K562 (cell line): ENCODE data around the gene MTMR3. TPM values are rescaled to one million over a fixed set of nuclear protein-coding genes. Genes with fewer than 3 reads are reported as not detected.

ENCODE experiments used
- ATAC-seq: fragments of 200-7000 bp; cut with Tn5 transposase; 3 replicates; pipeline ENCODE4 v1.9.1; 2020; ENCODE audit warnings: moderate library complexity
- BruUV-seq: library from RNA; stranded (reverse); fragments of 400-500 nt; replicated peaks from 2 replicates; lab custom pipeline; 2021; lab: Mats Ljungman, UMichigan
- CTCF ChIA-PET: fragments of 300-600 bp; formaldehyde crosslinking; extraction: SDS; loops from one replicate; lab custom pipeline; 2021; ENCODE audit warnings: low intra/inter-chr PET ratio; lab: Yijun Ruan, JAX
- POLR2A ChIA-PET: fragments of 300-600, 350-650 bp; sonication (Branson Sonifier 250); formaldehyde crosslinking; extraction: SDS; loops from one replicate; lab custom pipeline; 2021; ENCODE audit warnings: antibody characterized with exemption, inconsistent platforms; lab: Yijun Ruan, JAX
- DNase-seq, 4 experiments: peaks; one replicate each; pipeline versions ENCODE4 v3.0.0 to v3.0.0-alpha.2; 2011 to 2018; ENCODE audit warnings: low spot score in 3 of 4, mixed read lengths in 3 of 4; ENCODE audit errors: extremely low read depth in 1 of 4
- FAIRE-seq: peaks from 2 replicates; lab custom pipeline; 2011; peaks lifted over from hg19 to GRCh38; lab: Jason Lieb, UNC
- H2AFZ ChIP-seq: 2 replicates; pipeline ENCODE4 v1.6.0; 2011; ENCODE audit warnings: low read depth, low read length, control low read depth, inconsistent platforms
- H3K27ac ChIP-seq: fragments of 200-600 bp; 3 replicates; pipeline ENCODE4 v1.8.0; 2011; ENCODE audit warnings: low read depth, mild to moderate bottlenecking, control low read depth, inconsistent platforms, low read length, moderate library complexity, mixed read lengths; ENCODE audit errors: extremely low read depth
- H3K27me3 ChIP-seq, 2 experiments: fragments of 300-600 bp in 1 of 2; 2 replicates in 1 of 2; 3 replicates in 1 of 2; pipeline versions ENCODE4 v1.6.0 to v1.8.0; 2011; ENCODE audit warnings: inconsistent platforms in 2 of 2, low read length in 2 of 2, mild to moderate bottlenecking in 1 of 2, mixed read lengths in 1 of 2, moderate library complexity in 1 of 2; ENCODE audit not compliant: control insufficient read depth in 2 of 2, insufficient read depth in 2 of 2
- H3K36me3 ChIP-seq: fragments of 300-600 bp; 3 replicates; pipeline ENCODE4 v1.8.0; 2011; ENCODE audit warnings: mild to moderate bottlenecking, low read length, inconsistent platforms; ENCODE audit not compliant: control insufficient read depth, insufficient read depth
- H3K4me1 ChIP-seq, 2 experiments: fragments of 200-600 bp in 1 of 2; replicated peaks in 1 of 2; 2 replicates in 1 of 2; 3 replicates in 1 of 2; pipeline versions ENCODE4 v1.5.1 to v1.8.0; 2011; ENCODE audit warnings: inconsistent platforms in 2 of 2, low read length in 2 of 2, mild to moderate bottlenecking in 1 of 2, mixed read lengths in 1 of 2, moderate library complexity in 1 of 2; ENCODE audit not compliant: control insufficient read depth in 2 of 2, insufficient read depth in 2 of 2
- H3K4me2 ChIP-seq: 2 replicates; pipeline ENCODE4 v1.6.1; 2011; ENCODE audit warnings: low read length, control low read depth, inconsistent platforms, mixed read lengths; ENCODE audit not compliant: insufficient read depth
- H3K4me3 ChIP-seq: fragments of 200-600 bp; sonication (generic), shearing (Covaris generic); 2 replicates; pipeline ENCODE4 v1.5.1; 2016; ENCODE audit warnings: control low read depth, inconsistent platforms
- H3K79me2 ChIP-seq: fragments of 200-600 bp; 3 replicates; pipeline ENCODE4 v1.8.0; 2011; ENCODE audit warnings: low read length, inconsistent platforms; ENCODE audit not compliant: control insufficient read depth, insufficient read depth
- H3K9ac ChIP-seq, 2 experiments: 2 replicates each; pipeline versions ENCODE4 v1.6.0 to v1.6.1; 2011; ENCODE audit warnings: low read depth in 2 of 2, low read length in 2 of 2, control low read depth in 1 of 2, inconsistent platforms in 1 of 2, mild to moderate bottlenecking in 1 of 2, mixed read lengths in 1 of 2; ENCODE audit not compliant: insufficient read depth in 1 of 2
- H3K9me1 ChIP-seq: one replicate; pipeline ENCODE4 v1.6.0; 2011; ENCODE audit warnings: inconsistent platforms, mild to moderate bottlenecking, low read length, moderate library complexity; ENCODE audit not compliant: control insufficient read depth, insufficient read depth
- H3K9me3 ChIP-seq: replicated peaks from 2 replicates; pipeline ENCODE4 v1.5.1; 2011; ENCODE audit warnings: low read depth, low read length, inconsistent platforms; ENCODE audit not compliant: control insufficient read depth, insufficient read depth
- H4K20me1 ChIP-seq: replicated peaks from 2 replicates; pipeline ENCODE4 v1.6.1; 2011; ENCODE audit warnings: low read length, inconsistent platforms, mixed read lengths; ENCODE audit not compliant: control insufficient read depth, insufficient read depth
- DPF2 ChIP-seq: fragments of 450-650 bp; IDR thresholded peaks from 2 replicates; pipeline ENCODE4 v1.6.1; 2016
- E4F1 ChIP-seq: fragments of 250-450 bp; sonication (Bioruptor Pico); IDR thresholded peaks from 2 replicates; pipeline ENCODE4 v1.5.0; 2021; ENCODE audit warnings: mild to moderate bottlenecking, borderline replicate concordance
- MTF1 ChIP-seq: fragments of 250-450 bp; sonication (Bioruptor Pico); IDR thresholded peaks from 2 replicates; pipeline ENCODE4 v1.9.0; 2021; ENCODE audit warnings: moderate library complexity, mild to moderate bottlenecking, inconsistent platforms, borderline replicate concordance
- NCOA6 ChIP-seq: fragments of 450-650 bp; IDR thresholded peaks from 2 replicates; pipeline ENCODE4 v1.6.1; 2017; ENCODE audit warnings: mild to moderate bottlenecking
- SMC3 ChIP-seq: conservative IDR thresholded peaks from 2 replicates; pipeline ENCODE4 v1.6.1; 2011; ENCODE audit warnings: low read depth, low read length, improper control_type of control experiment; ENCODE audit not compliant: insufficient read depth
- TEAD2 ChIP-seq: fragments of 450-650 bp; IDR thresholded peaks from 2 replicates; pipeline ENCODE4 v1.6.1; 2016; ENCODE audit warnings: missing genetic modification characterization, control low read depth, missing compliant biosample characterization
- TSHZ1 ChIP-seq: fragments of 250-450 bp; sonication (Bioruptor Pico); IDR thresholded peaks from 2 replicates; pipeline ENCODE4 v1.4.0; 2020; ENCODE audit warnings: mild to moderate bottlenecking, moderate library complexity
- ZBTB49 ChIP-seq: sonication (generic); formaldehyde crosslinking; IDR thresholded peaks from 2 replicates; pipeline ENCODE4 v1.8.0; 2022; ENCODE audit warnings: missing genetic modification reagents, mild to moderate bottlenecking, borderline replicate concordance
- ZBTB8A ChIP-seq: fragments of 450-650 bp; IDR thresholded peaks from 2 replicates; pipeline ENCODE4 v1.6.1; 2018; ENCODE audit warnings: mild to moderate bottlenecking, moderate library complexity; ENCODE audit not compliant: partially characterized antibody
- ZNF12 ChIP-seq: sonication (generic); formaldehyde crosslinking; IDR thresholded peaks from 2 replicates; pipeline ENCODE4 v1.4.0; 2020; ENCODE audit warnings: mild to moderate bottlenecking, missing genetic modification reagents
- ZNF175 ChIP-seq: fragments of 200-800 bp; sonication (Bioruptor generic); IDR thresholded peaks from 2 replicates; pipeline ENCODE4 v1.6.1; 2016; ENCODE audit warnings: low read depth, mild to moderate bottlenecking, missing genetic modification characterization, missing compliant biosample characterization
- WGBS: fragments of 100-300 bp; shearing (Covaris generic); methylation state at CpG from one replicate; pipeline ENCODE4 v1.1.6; 2016; ENCODE audit warnings: low coverage, mixed read lengths; ENCODE audit not compliant: insufficient coverage; ENCODE audit errors: missing lambda C conversion rate; 5-methylcytosine and 5-hydroxymethylcytosine counted together
- in situ Hi-C: fragments of 300-500 bp; cut with MboI; formaldehyde crosslinking; loops from 4 replicates; pipeline ENCODE4 v1.15.0; 2018; ENCODE audit warnings: inconsistent platforms, mixed read lengths
- intact Hi-C: fragments of 100-400 bp; cut with micrococcal nuclease; formaldehyde crosslinking; loops from 2 replicates; pipeline ENCODE4 v1.14.2; 2022
- polyA plus RNA-seq, 8 experiments: library from polyadenylated mRNA; depleted of rRNA in 4 of 8; stranded (reverse) in 5 of 8; unstranded in 3 of 8; fragments of >200 nt; fragmentation: Nextera tagmentation in 2 of 8; fragmentation: Illumina TruSeq in 1 of 8; extraction: Ambion mirVana in 2 of 8; extraction: Trizol in 1 of 8; gene quantifications; 2 replicates each; pipeline versions ENCODE4 v1.2.1 to v1.2.3, GENCODE V29; 2011 to 2014; ENCODE audit warnings: inconsistent platforms in 1 of 8, missing spikeins in 1 of 8
- total RNA-seq, 7 experiments: library from RNA; depleted of rRNA in 6 of 7; stranded (reverse); fragments of >200 nt in 6 of 7; fragmentation: Illumina TruSeq in 2 of 7; extraction: Trizol in 2 of 7; gene quantifications; 2 replicates each; pipeline versions ENCODE4 v1.2.1 to v1.2.3, GENCODE V29; 2011 to 2021; ENCODE audit warnings: low replicate concordance in 1 of 7

The MTMR3 gene
- total and polyA plus RNA-seq, 9 of the 15 experiments (the other 6 are each of a cell fraction or from before 2014, with no cell fraction given): 1.6 to 13.7 (median 7.9) TPM

DNA sequence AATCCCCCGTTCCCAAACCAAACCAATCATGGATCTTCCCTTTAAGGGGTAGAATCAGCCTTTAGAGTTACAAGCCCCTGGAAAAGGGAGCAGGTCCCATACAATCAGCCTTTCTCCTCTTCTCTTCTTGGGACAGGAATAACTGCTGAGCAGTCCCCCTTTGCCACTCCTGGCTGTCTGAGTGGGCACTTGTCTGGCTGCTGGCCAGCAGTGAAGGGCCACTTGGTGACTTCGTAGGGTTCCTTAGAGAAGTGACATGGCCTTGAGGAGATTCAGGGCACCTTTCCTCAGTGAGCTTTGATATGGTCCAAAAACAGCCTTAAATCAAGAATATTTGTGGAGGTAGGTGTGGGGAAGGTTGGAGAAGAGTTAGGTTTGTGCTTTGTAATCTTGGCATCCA lies 143.8 kb downstream of the MTMR3 start (continued):
- TF ChIP-seq E4F1: no peak
- no peak for TF ChIP-seq ZNF175
- no peak for TF ChIP-seq SMC3
- TF ChIP-seq ZBTB8A: no peak
- no peak for TF ChIP-seq DPF2
- TF ChIP-seq MTF1: no peak
- TF ChIP-seq TEAD2 (tag): no peak
- TF ChIP-seq ZNF12 (CRISPR knock-in tag): no peak
- TF ChIP-seq, all 486 proteins: peak for 0

- H3K36me3 ChIP-seq: peaks cover 34% of the 10 kb centered on the region; the same call in 1 of the 3 replicates
- FAIRE-seq (no peak), DNase-seq (no peak), ATAC-seq (no peak)
- H4K20me1 ChIP-seq: no peaks in the 10 kb centered on the region; the same call in 1 of the 2 replicates
- H3K9me3 ChIP-seq: no peaks in the 10 kb centered on the region
- no peak overlapping the region for H2AFZ ChIP-seq
- no peak overlapping the region for H3K4me2 ChIP-seq
- in situ Hi-C loops: no loop called here
- H3K79me2 ChIP-seq: no peaks in the 10 kb centered on the region
- POLR2A ChIA-PET: interaction anchor here (0.7 kb wide), 1 partner anchor 19 kb away, joined by 3 read pairs; no protein-coding TSS in a partner anchor
- no peak overlapping the region for H3K27ac ChIP-seq
- WGBS: 55% methylated on average over 4 of the region's 4 CpGs
- intact Hi-C loops: no loop called here
- no peaks in the 10 kb centered on the region; a peak in 1 of 5 replicates for H3K4me1 ChIP-seq
- H3K27me3 ChIP-seq: no peaks in the 10 kb centered on the region
- H3K4me3 ChIP-seq: no peak overlapping the region
- H3K9me1 ChIP-seq: no peaks in the 10 kb centered on the region
- CTCF ChIA-PET: no interaction called here
- BruUV-seq: no TSS peak
- H3K9ac ChIP-seq: no peak overlapping the region
- TF ChIP-seq TSHZ1 (no peak), ZBTB49 (no peak), NCOA6 (no peak)
Observed at GRCh38 chr22:30027169-30027568, 144.2 kb downstream of the MTMR3 start.
